GM19351 (cell line): Measurements from ENCODE around the gene MPHOSPH9.
"Not testable (repeated sequence)": the region's sequence is repeated elsewhere in the genome, so short reads cannot be mapped to it uniquely, and the experiment has no call there.

Experiments used
- ATAC-seq: cut with Tn5 transposase; IDR thresholded peaks from one replicate; pipeline ENCODE4 v1.9.1; 2021; ENCODE audit warnings: mild to moderate bottlenecking, moderate library complexity; ENCODE audit not compliant: unreplicated experiment

MPHOSPH9 gene

DNA sequence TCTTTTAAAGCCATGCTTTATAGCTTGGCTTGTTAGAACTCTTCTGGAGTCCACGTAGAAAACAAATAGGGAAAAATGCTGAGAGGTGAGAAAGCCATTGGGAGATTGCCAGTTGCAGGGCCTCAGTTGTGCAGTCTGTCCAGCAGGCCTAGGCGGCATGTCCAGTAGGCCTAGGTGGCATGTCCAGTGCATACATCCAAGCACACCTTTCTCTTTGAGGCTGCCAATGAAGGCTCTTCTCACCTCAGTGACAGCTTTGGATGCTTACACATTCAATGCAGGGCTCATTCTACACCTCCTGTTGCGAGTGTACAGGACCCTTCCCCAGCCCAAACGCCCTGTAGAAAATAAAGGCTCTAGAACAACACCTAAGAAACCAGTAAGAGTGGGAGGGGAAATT lies 25.7 kb upstream of the MPHOSPH9 start:
- no peak for ATAC-seq

- no peak for ATAC-seq
Observed at GRCh38 chr12:123254853-123255446, 22.0 kb upstream of the MPHOSPH9 start.

GRCh38 chr12:123253641-123254459 lies 20.9 kb upstream of the MPHOSPH9 start:
- ATAC-seq = no peak

DNA sequence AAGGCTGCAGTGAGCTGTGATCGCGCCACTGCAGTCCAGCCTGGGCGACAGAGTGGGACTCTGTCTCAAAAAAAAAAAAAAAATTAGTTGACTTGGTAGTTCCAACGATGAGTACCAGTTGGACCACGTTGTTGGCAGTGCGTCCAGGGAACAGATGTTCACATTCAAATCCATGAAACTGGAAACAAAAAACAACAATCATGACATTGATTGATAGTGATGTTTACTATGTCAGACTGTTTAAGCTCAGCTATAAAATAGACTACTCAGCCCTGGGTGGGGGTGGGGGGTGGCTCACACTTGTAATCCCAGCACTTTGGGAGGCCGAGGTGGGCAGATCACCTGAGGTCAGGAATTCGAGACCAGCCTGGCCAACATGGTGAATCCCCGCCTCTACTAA lies 19.4 kb upstream of the MPHOSPH9 start:
- not testable (repeated sequence) for ATAC-seq

- no peak for ATAC-seq
Observed at GRCh38 chr12:123251403-123252076, 18.6 kb upstream of the MPHOSPH9 start.

DNA sequence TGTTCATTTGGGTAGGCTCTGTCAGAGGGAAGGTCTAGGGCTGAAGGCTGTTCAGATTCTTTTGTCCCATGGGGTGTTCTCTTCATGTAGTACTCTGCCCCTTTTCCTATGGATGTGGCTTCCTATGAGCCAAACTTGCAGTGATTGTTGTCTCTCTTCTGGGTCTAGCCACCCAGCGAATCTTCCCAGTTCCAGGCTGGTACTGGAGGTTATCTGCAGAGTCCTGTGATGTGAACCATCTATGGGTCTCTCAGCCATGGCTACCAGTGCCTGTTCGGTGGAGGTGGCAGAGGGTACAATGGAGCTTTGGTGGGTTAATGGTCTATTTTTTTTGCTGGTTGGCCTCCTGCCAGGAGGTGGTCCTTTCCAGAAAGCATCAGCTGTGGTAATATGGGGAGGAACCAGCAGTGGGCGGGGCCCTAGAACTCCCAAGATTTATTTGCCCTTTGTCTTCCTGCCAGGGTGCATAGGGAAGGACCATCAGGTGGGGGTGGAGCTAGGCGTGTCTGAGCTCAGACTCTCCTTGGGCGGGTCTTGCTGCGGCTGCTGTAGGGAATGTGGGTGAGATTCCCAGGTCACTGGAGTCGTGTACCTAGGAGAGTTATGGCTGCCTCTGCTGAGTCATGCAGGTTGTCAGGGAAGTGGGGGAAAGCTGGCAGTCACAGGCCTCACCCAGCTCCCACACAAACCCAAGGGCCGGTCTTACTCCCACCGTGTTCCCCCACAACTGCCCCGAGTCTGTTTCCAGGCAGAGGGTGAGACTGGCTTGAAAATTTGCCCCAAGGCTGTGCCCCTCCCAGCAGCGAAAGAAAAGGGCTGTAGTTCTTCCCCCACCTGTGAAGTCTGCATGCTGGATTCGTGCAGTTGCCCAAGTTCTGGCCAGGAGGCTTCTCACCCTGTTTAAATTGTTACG lies 17.8 kb upstream of the MPHOSPH9 start:
- no peak for ATAC-seq

DNA sequence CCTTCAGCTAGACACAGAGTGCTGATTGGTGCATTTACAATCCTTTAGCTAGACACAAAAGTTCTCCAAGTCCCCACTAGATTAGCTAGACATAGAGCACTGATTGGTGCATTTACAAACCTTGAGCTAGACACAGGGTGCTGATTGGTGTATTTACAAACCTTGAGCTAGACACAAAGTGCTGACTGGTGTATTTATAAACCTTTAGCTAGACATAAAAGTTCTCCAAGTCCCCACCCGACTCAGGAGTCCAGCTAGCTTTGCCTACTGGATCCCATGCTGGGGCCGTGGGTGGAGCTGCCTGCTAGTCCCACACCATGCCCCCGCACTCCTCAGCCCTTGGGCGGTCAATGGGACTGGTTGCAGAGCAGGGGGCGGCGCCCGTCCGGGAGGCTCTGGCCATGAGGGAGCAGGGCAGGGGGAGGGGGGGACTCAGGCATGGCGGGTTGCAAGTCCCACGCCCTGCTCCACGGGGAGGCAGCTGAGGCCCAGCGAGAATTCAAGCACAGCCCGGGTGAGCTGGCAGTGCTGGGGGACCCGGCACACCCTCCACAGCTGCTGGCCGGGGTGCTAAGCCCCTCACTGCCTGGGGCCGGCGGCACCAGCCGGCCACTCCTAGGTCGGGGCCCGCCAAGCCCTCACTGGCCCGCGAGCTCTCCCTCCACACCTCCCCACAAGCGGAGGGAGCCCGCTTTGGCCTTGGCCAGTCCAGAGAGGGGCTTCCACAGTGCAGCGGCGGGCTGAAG lies 16.2 kb upstream of the MPHOSPH9 start:
- ATAC-seq = not testable (repeated sequence)

DNA sequence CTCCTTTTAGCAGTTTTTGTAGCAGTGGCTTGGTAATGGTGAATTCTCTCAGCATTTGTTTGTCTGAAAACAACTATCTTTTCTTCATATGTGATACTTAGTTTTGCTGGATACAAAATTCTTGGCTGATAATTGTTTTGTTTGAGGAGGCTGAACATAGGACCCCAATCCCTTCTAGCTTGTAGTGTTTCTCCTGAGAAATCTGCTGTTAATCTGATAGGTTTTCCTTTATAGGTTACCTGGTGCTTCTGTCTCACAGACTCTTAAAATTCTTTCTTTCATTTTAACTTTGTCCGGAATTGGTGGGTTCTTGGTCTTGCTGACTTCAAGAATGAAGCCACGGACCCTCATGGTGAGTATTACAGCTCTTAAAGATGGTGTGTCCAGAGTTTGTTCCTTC lies 15.2 kb upstream of the MPHOSPH9 start:
- ATAC-seq = not testable (repeated sequence)

- no peak for ATAC-seq
Observed at GRCh38 chr12:123245678-123246077, 12.7 kb upstream of the MPHOSPH9 start.

- no peak for ATAC-seq
Observed at GRCh38 chr12:123243671-123244262, 10.8 kb upstream of the MPHOSPH9 start.

- ATAC-seq = no peak
Observed at GRCh38 chr12:123242116-123242904, 9.4 kb upstream of the MPHOSPH9 start.

DNA sequence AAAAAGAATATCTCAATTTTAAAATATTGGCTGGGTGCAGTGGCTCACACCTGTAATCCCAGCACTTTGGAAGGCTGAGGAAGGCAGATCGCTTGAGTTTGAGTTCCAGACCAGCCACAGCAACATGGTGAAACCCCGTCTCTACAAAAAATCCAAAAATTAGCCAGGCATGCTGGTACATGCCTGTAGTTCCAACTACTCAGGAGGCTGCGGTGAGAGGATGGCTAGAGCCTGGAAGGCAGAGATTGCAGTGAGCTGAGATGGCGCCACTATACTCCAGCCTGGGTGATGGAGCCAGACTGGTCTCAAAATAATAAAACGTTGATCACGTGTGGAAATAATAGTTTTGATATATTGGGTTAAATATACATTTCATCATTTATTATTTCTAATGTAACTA lies 6.0 kb upstream of the MPHOSPH9 start:
- ATAC-seq = no peak

GRCh38 chr12:123238330-123238682 lies 5.4 kb upstream of the MPHOSPH9 start:
- no peak for ATAC-seq

DNA sequence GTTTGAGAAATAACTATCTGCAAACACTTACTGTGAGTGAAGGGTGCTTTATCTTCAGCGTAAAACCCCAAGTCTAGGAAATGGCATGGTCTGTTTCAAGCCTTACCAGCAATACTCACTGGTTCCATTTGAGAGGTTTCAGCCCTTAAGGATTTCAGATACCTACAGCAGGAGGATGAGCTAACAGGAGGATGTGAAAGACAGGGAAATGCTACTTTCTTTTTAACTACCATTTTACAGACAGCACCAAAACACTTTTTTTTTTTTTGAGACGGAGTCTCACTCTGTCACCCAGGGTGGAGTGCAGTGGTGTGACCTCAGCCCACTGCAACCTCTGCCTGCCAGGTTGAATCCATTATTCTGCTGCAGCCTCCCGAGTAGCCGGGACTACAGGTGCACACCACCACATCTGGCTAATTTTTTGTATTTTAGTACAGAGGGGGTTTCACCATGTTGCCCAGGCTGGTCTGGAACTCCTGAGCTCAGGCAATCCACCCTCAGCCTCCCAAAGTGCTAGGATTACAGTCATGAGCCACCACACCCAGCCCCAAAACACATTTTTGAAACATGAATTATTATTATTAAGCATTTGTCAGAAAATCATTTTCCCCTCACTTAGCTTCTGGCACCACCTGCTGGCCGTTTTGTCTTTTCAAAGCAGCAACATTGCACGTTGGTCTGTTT lies 4.8 kb upstream of the MPHOSPH9 start:
- no peak for ATAC-seq

DNA sequence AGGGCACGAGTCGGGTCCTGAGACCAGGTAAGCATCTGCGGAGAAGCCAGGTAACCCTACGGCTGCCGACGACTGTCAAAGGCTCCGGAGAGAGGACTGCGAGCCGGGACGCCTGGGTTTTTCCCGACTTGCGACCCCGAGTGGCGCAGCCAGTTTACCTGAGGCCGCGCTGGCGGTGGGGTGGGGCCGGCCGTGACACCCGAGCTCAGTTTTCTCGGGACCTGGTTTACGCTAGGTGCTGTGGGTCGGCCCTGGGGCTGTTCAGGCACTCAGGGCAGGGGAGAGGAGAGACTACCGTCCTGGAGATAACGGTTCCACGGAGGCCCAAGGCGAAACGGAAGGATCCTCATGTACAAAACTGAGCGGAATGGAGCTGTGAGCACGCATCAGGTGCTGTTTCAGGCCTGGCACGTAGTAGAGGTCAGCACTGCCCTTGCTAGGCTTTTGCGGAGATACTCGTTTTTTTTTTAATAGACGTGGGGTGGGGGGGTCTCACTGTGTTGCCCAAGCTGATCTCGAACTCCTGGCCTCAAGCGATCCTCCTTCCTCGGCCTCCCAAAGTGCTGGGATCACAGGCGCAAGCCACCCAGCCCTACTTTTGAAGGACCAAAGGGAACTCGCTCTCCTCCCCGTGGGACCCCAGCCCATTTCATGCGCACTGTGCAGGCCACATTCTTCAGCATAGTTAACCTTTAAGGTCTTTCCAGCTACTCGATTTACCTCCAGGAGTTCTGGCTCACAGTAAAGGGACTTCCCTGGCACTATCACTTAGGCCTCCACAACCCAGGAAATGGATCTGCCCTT lies 766 bp upstream of the MPHOSPH9 start:
- ATAC-seq = peak; percentile 3

DNA sequence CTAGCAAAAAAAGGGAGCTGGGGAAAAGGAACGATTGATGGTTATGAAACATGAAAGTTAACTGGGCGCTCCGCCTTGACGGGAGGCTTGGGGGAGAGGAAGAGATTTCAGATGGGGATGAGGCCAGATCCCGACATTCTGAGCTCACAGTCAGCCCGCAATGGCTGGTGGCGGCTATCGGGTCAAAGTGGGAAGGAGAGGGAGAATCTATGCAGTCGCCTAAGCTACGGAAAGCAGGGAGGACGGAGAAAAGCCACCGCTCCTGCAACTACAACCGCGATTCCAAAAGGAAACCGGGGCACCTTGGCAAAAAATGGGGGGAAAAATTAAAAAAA lies 502 bp downstream of the MPHOSPH9 start:
- ATAC-seq = no peak

- no peak for ATAC-seq
Observed at GRCh38 chr12:123231931-123232330, 1.0 kb downstream of the MPHOSPH9 start.

GRCh38 chr12:123229051-123229450 lies 3.9 kb downstream of the MPHOSPH9 start:
- ATAC-seq = no peak
